ENCODE results near the gene ZC3H12C.

- TF ChIP-seq POLR2A (IDR thresholded peaks at IDR 0.05; ENCODE audit: low read length) (no peak), GATA1 (IDR thresholded peaks at IDR 0.05; ENCODE audit: low read depth, low read length) (no peak)
Measured at GRCh38 chr11:110186456-110186855, 93.3 kb downstream of the ZC3H12C start.

Measured in erythroblast (primary cell).